B cell (primary cell): ENCODE data around the gene HAGHL. TPM values are rescaled to one million over a fixed set of nuclear protein-coding genes. Genes with fewer than 3 reads are reported as not detected.
A peak's percentile ranks its signal among the peaks of the same experiment; 100 is the strongest.

Source experiments
- ATAC-seq: fragments of 200-7000 bp; cut with Tn5 transposase; one replicate; pipeline ENCODE4 v1.10.0; 2021; ENCODE audit warnings: low read depth, mild to moderate bottlenecking, moderate number of reproducible peaks, moderate library complexity
- CTCF ChIA-PET: fragments of 350-600 bp; sonication (Branson Sonifier 250); formaldehyde crosslinking; loops from one replicate; lab custom pipeline; 2021; ENCODE audit warnings: antibody characterized with exemption, inconsistent platforms; lab: Charles Lee
- POLR2A ChIA-PET: fragments of 350-600 bp; sonication (Branson Sonifier 250); formaldehyde crosslinking; loops from one replicate; lab custom pipeline; 2021; ENCODE audit warnings: antibody characterized with exemption; lab: Charles Lee
- DNase-seq: peaks from one replicate; pipeline ENCODE4 v3.0.0; 2013
- H2AFZ ChIP-seq: 2 replicates; pipeline ENCODE4 v1.6.1; 2012; ENCODE audit warnings: mild to moderate bottlenecking, low read depth, low read length; ENCODE audit not compliant: insufficient read depth, poor library complexity, severe bottlenecking
- H3K27ac ChIP-seq, 2 donors: 1 replicate in 1 of 2; 2 replicates in 1 of 2; pipeline ENCODE4 v1.5.1; 2012 to 2013; ENCODE audit warnings: low read length in 2 of 2, mild to moderate bottlenecking in 2 of 2, moderate library complexity in 1 of 2
- H3K27me3 ChIP-seq, 4 experiments: fragments of 200-600 bp in 1 of 4; sonication (generic) in 1 of 4; replicated peaks in 1 of 4; 1 replicate in 2 of 4; 2 replicates in 2 of 4; pipeline versions ENCODE4 v1.6.1 to v1.7.0; 2013 to 2016; ENCODE audit warnings: low read length in 3 of 4, mild to moderate bottlenecking in 2 of 4, mixed read lengths in 1 of 4, moderate library complexity in 1 of 4; ENCODE audit not compliant: insufficient read depth in 4 of 4, control insufficient read depth in 3 of 4; ENCODE audit errors: control extremely low read depth in 1 of 4
- H3K36me3 ChIP-seq, 2 experiments: replicated peaks in 1 of 2; 1 replicate in 1 of 2; 2 replicates in 1 of 2; pipeline versions ENCODE4 v1.6.1 to v1.7.1; 2013; ENCODE audit warnings: low read length in 1 of 2; ENCODE audit not compliant: insufficient read depth in 2 of 2, control insufficient read depth in 1 of 2; ENCODE audit errors: control extremely low read depth in 1 of 2, extremely low read depth in 1 of 2
- H3K4me1 ChIP-seq, 2 donors: fragments of 200-600 bp in 1 of 2; sonication (generic) in 1 of 2; 1 replicate in 1 of 2; 2 replicates in 1 of 2; pipeline versions ENCODE4 v1.5.1 to v1.6.1; 2013 to 2017; ENCODE audit warnings: low read length in 2 of 2; ENCODE audit not compliant: control insufficient read depth in 2 of 2, insufficient read depth in 2 of 2
- H3K4me2 ChIP-seq: replicated peaks from 2 replicates; pipeline ENCODE3; 2012; ENCODE audit warnings: mild to moderate bottlenecking, low read depth, low read length; ENCODE audit not compliant: poor library complexity, severe bottlenecking
- H3K4me3 ChIP-seq, 5 experiments: fragments of 200-600 bp in 1 of 5; sonication (generic) in 1 of 5; 1 replicate in 3 of 5; 2 replicates in 2 of 5; pipeline versions ENCODE4 v1.5.1 to v1.7.0; 2011 to 2016; ENCODE audit warnings: low read length in 4 of 5, mild to moderate bottlenecking in 4 of 5, low read depth in 2 of 5, control low read depth in 1 of 5, moderate library complexity in 1 of 5; ENCODE audit not compliant: insufficient read depth in 1 of 5; ENCODE audit errors: control extremely low read depth in 1 of 5, extremely low read depth in 1 of 5
- H3K79me2 ChIP-seq: fragments of 200-600 bp; sonication (generic); one replicate; pipeline ENCODE4 v1.6.0; 2016; ENCODE audit warnings: low read length; ENCODE audit not compliant: control insufficient read depth, insufficient read depth
- H3K9ac ChIP-seq: fragments of 200-600 bp; sonication (generic); 2 replicates; pipeline ENCODE4 v1.6.1; 2017; ENCODE audit warnings: mild to moderate bottlenecking, low read length, moderate library complexity
- H3K9me3 ChIP-seq, 3 donors: one replicate each; pipeline versions ENCODE4 v1.6.1 to v1.7.1; 2013; ENCODE audit warnings: low read length in 2 of 3; ENCODE audit not compliant: control insufficient read depth in 2 of 3, insufficient read depth in 1 of 3; ENCODE audit errors: control extremely low read depth in 1 of 3
- H4K20me1 ChIP-seq: 2 replicates; pipeline ENCODE4 v1.6.0; 2012; ENCODE audit warnings: mild to moderate bottlenecking, low read length; ENCODE audit not compliant: insufficient read depth, control insufficient read depth, poor library complexity, severe bottlenecking
- H3K27ac Mint-ChIP-seq: one replicate; pipeline ENCODE4 v1.8.0; 2021; ENCODE audit warnings: mixed read lengths
- H3K27me3 Mint-ChIP-seq: one replicate; pipeline ENCODE4 v1.8.0; 2021; ENCODE audit warnings: mixed read lengths
- H3K4me1 Mint-ChIP-seq: one replicate; pipeline ENCODE4 v1.8.0; 2021; ENCODE audit warnings: mixed read lengths
- H3K4me3 Mint-ChIP-seq: one replicate; pipeline ENCODE4 v1.8.0; 2021; ENCODE audit warnings: mixed read lengths
- H3K9me3 Mint-ChIP-seq: one replicate; pipeline ENCODE4 v1.8.0; 2022; ENCODE audit warnings: mixed read lengths; ENCODE audit not compliant: insufficient read depth
- EZH2 ChIP-seq: IDR thresholded peaks from 2 replicates; pipeline ENCODE4 v1.6.1; 2012; ENCODE audit warnings: borderline replicate concordance, low read depth, mild to moderate bottlenecking, moderate library complexity, low read length; ENCODE audit not compliant: insufficient read depth, poor library complexity, severe bottlenecking
- WGBS: methylation state at CpG from one replicate; pipeline ENCODE4 v1.1.5; 2013; ENCODE audit warnings: missing lambda C conversion rate; ENCODE audit not compliant: insufficient coverage; 5-methylcytosine and 5-hydroxymethylcytosine counted together
- intact Hi-C: fragments of 100-400 bp; cut with micrococcal nuclease; formaldehyde crosslinking; loops from one replicate; pipeline ENCODE4 v1.10.0; 2022
- polyA plus RNA-seq: library from polyadenylated mRNA; depleted of rRNA; stranded (reverse); fragments of >200 nt; gene quantifications from 2 replicates; pipeline ENCODE4 v1.2.3, GENCODE V29; 2012
- total RNA-seq, 2 donors: library from RNA; stranded (reverse); fragments of 120-200 nt in 1 of 2; gene quantifications; 1 replicate in 1 of 2; 2 replicates in 1 of 2; pipeline versions ENCODE4 v1.2.3 to v1.2.4, GENCODE V29; 2013 to 2022
- TF ChIP-seq, protein P1 (sequence below): fragments of 200-600 bp; IDR thresholded peaks from one replicate; pipeline ENCODE4 v1.8.0; 2022; ENCODE audit warnings: antibody characterized with exemption, mild to moderate bottlenecking

HAGHL gene
- total and polyA plus RNA-seq, 2 donors (not counting 1 experiment from before 2014, with no cell fraction given), result 32.3 to 87.1 TPM

DNA sequence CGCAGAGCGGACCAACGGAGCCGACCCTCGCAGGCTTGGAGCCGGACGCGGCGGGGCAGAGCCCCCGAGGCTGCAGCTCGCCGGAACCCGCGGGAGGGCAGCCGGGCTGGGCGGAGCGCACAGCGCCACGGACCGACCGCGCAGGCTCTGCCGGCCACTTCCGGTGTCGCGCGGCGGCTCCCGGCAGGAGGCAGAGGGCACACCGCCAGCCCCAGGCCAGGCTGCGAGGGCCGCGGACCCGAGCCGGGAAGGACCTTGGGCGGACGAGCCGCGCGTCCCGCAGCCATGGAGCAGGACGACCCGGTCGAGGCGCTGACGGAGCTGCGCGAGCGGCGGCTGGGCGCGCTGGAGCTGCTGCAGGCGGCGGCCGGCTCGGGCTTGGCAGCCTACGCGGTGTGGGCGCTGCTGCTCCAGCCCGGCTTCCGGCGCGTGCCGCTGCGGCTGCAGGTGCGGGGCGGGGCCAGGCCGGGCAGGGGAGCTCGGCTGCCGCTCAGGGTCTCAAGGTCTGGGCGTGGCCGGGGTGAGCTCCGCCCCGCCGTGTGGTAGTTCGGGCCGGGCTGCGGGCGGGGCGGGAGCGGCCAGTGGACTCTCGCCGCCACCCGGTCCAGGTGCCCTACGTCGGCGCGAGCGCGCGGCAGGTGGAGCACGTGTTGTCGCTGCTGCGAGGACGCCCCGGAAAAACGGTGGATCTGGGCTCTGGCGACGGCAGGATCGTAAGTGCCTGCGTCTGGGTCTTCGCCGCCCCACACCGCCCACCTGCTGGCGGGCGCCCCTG lies 5.7 kb upstream of the HAGHL start, which contains the start of gene ANTKMT:
ANTKMT (plus strand) TSS at position 157 of the 775 bp plus-strand sequence; CDS start at position 286, 129 bp downstream.
- 5% methylated on average over 106 of the region's 106 CpGs for WGBS
- peak; percentile 86 for ATAC-seq
- intact Hi-C loops, result loop anchor here (5.0 kb wide), 1 partner anchor 39 kb away; the partner anchor contains the start of genes JMJD8 and STUB1
- DNase-seq, result peak; percentile 92
- CTCF ChIA-PET, result interaction anchor here (1.0 to 3.8 kb wide), 5 partner anchors 9 to 64 kb away, joined by 3 to 26 read pairs (median 9); partner anchors contain the start of genes CIAO3 and JMJD8
- H3K4me3 ChIP-seq, result peak within 1 kb of the TSS; percentile 34 to 76 (median 73)
- no peaks in the 10 kb centered on the region for H3K79me2 ChIP-seq
- peaks cover 23% of the 10 kb centered on the region for H4K20me1 ChIP-seq
- Mint-ChIP-seq H3K9me3 (no peaks in the 10 kb centered on the region), H3K4me1 (peaks cover 21% of the 10 kb centered on the region), H3K4me3 (peak within 1 kb of the TSS; percentile 84), H3K27ac (peak within 1 kb of the TSS; percentile 80), H3K27me3 (no peaks in the 10 kb centered on the region)
- peak within 1 kb of the TSS; percentile 77 for H3K9ac ChIP-seq
- no peaks in the 10 kb centered on the region for H3K36me3 ChIP-seq
- H2AFZ ChIP-seq, result peak within 1 kb of the TSS; percentile 77
- peaks cover 0 to 6% (median 3%) of the 10 kb centered on the region in 4 experiments for H3K27me3 ChIP-seq
- H3K27ac ChIP-seq, result peak within 1 kb of the TSS; percentile 54 to 86
- TF ChIP-seq, protein P1, sequence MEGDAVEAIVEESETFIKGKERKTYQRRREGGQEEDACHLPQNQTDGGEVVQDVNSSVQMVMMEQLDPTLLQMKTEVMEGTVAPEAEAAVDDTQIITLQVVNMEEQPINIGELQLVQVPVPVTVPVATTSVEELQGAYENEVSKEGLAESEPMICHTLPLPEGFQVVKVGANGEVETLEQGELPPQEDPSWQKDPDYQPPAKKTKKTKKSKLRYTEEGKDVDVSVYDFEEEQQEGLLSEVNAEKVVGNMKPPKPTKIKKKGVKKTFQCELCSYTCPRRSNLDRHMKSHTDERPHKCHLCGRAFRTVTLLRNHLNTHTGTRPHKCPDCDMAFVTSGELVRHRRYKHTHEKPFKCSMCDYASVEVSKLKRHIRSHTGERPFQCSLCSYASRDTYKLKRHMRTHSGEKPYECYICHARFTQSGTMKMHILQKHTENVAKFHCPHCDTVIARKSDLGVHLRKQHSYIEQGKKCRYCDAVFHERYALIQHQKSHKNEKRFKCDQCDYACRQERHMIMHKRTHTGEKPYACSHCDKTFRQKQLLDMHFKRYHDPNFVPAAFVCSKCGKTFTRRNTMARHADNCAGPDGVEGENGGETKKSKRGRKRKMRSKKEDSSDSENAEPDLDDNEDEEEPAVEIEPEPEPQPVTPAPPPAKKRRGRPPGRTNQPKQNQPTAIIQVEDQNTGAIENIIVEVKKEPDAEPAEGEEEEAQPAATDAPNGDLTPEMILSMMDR, result no peak
- TF ChIP-seq EZH2, result no peak
- peak within 1 kb of the TSS; percentile 98 for H3K4me2 ChIP-seq
- peaks cover 21 to 38% of the 10 kb centered on the region in 2 donors for H3K4me1 ChIP-seq
- POLR2A ChIA-PET, result interaction anchor here (1.0 to 1.9 kb wide), 4 partner anchors 14 to 37 kb away, joined by 3 to 5 read pairs (median 4); partner anchors contain the start of genes JMJD8 and WDR24
- peaks cover 0 to 8% (median 0%) of the 10 kb centered on the region in 3 donors for H3K9me3 ChIP-seq
